Measurements from ENCODE around the gene IER5. TPM values are rescaled to one million over a fixed set of nuclear protein-coding genes. Genes with fewer than 3 reads are reported as not detected.
A peak's percentile ranks its signal among the peaks of the same experiment; 100 is the strongest.

Gene IER5
- total RNA-seq, 3 donors from 2014 or later: 43.6 to 58.9 (median 54.9) TPM

GRCh38 chr1:181084606-181084969 is 3.9 kb upstream of the IER5 start:
- Mint-ChIP-seq H3K4me3 (no peak overlapping the region), H3K27me3 (ENCODE audit: low read depth) (peaks cover 5% of the 10 kb centered on the region), H3K36me3 (ENCODE audit: insufficient read depth) (peaks cover 4% of the 10 kb centered on the region), H3K9me3 (no peaks in the 10 kb centered on the region), H3K4me1 (ENCODE audit: low read depth) (peaks cover 20% of the 10 kb centered on the region)
- ATAC-seq (no peak), DNase-seq (no peak)

DNA sequence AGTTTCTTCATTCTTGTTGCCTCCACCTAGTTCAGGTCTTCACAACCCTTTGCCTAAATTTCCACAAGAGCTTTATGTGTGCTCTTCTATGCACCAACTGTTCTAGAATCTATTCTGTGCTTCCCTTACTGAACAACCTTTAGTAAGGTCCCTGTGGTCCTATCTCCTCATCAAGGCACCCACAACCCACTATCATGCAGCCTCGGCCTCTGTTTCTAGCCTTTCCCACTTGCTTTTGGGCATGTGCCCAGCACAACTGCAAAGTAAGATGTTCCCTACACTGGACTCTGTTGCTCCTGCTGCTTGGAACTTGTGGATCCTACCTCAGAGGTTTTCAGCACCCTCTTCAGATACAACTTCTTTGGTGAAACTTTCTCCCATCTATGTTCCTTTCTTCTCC is 2.4 kb upstream of the IER5 start:
- Mint-ChIP-seq H3K9me3 (no peaks in the 10 kb centered on the region), H3K36me3 (ENCODE audit: insufficient read depth) (peaks cover 13% of the 10 kb centered on the region), H3K4me3 (no peak overlapping the region), H3K4me1 (ENCODE audit: low read depth) (peaks cover 21% of the 10 kb centered on the region), H3K27me3 (ENCODE audit: low read depth) (no peaks in the 10 kb centered on the region)
- no peak for ATAC-seq
- no peak for DNase-seq

GRCh38 chr1:181086926-181087325 is 1.6 kb upstream of the IER5 start:
- Mint-ChIP-seq H3K4me3 (peak overlapping the region; percentile 97), H3K9me3 (no peaks in the 10 kb centered on the region), H3K27me3 (ENCODE audit: low read depth) (no peaks in the 10 kb centered on the region), H3K36me3 (ENCODE audit: insufficient read depth) (peaks cover 20% of the 10 kb centered on the region), H3K4me1 (ENCODE audit: low read depth) (peaks cover 28% of the 10 kb centered on the region)
- no peak for DNase-seq
- ATAC-seq: no peak

GRCh38 chr1:181087400-181087901 is 1.0 kb upstream of the IER5 start:
- H3K36me3 Mint-ChIP-seq (ENCODE audit: insufficient read depth): peaks cover 23% of the 10 kb centered on the region
- ATAC-seq: no peak
- no peaks in the 10 kb centered on the region for H3K27me3 Mint-ChIP-seq (ENCODE audit: low read depth)
- peaks cover 31% of the 10 kb centered on the region for H3K4me1 Mint-ChIP-seq (ENCODE audit: low read depth)
- DNase-seq: no peak
- peak overlapping the region; percentile 97 for H3K4me3 Mint-ChIP-seq
- no peaks in the 10 kb centered on the region for H3K9me3 Mint-ChIP-seq

DNA sequence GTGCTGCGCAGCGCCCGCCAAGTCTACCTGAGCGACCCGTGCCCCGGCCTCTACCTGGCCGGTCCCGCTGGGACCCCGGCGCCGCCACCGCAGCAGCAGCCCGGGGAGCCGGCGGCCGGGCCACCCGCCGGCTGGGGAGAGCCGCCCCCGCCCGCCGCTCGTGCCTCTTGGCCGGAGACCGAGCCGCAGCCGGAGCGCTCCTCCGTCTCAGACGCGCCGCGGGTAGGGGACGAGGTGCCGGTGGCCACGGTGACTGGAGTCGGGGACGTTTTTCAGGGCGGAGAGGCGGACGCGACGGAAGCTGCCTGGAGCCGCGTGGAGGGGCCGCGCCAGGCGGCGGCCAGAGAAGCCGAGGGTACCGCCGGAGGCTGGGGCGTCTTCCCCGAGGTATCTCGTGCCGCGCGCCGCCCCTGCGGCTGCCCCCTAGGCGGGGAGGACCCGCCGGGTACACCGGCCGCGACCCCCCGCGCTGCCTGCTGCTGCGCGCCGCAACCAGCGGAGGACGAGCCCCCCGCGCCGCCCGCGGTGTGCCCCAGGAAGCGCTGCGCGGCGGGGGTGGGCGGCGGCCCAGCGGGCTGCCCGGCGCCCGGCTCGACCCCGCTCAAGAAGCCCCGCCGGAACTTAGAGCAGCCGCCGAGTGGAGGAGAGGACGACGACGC is 646 bp downstream of the IER5 start:
- ATAC-seq: peak; percentile 9 to 11
- peaks cover 40% of the 10 kb centered on the region for H3K4me1 Mint-ChIP-seq (ENCODE audit: low read depth)
- no peaks in the 10 kb centered on the region for H3K9me3 Mint-ChIP-seq
- DNase-seq: peak; percentile 23
- H3K4me3 Mint-ChIP-seq: peak overlapping the region; percentile 100
- H3K27me3 Mint-ChIP-seq (ENCODE audit: low read depth): no peaks in the 10 kb centered on the region
- peaks cover 30% of the 10 kb centered on the region for H3K36me3 Mint-ChIP-seq (ENCODE audit: insufficient read depth)

GRCh38 chr1:181089676-181090544 is 1.4 kb downstream of the IER5 start:
- DNase-seq (peak; percentile 74), ATAC-seq (peak; percentile 55 to 56)
- H3K36me3 Mint-ChIP-seq (ENCODE audit: insufficient read depth): peaks cover 36% of the 10 kb centered on the region
- H3K4me1 Mint-ChIP-seq (ENCODE audit: low read depth): peaks cover 39% of the 10 kb centered on the region
- H3K9me3 Mint-ChIP-seq: no peaks in the 10 kb centered on the region
- peak overlapping the region; percentile 100 for H3K4me3 Mint-ChIP-seq
- no peaks in the 10 kb centered on the region for H3K27me3 Mint-ChIP-seq (ENCODE audit: low read depth)

DNA sequence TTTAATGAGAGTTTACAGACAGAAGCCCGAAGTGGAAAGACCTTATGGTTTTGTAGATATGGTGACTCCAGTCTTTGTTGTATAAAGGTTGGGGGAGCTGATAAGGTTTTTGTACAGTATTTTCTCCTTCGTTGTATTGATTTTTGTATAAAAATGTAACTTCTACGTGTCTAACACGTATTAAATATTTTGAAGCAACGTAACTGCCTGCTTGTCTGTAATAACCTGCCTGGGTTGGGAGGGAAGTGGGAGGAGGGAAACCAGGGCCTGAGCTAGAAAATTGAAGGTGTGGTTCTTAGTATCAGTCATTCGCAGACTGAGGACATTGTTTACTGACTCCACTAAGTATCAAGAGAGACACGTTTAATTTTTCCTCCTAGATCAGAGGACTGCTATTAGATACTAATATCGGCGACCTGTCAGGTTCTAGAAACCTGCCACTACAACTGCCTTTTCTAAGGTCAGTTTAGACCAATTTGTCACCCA is 2.2 kb downstream of the IER5 start:
- H3K36me3 Mint-ChIP-seq (ENCODE audit: insufficient read depth): peaks cover 39% of the 10 kb centered on the region
- no peaks in the 10 kb centered on the region for H3K9me3 Mint-ChIP-seq
- H3K4me3 Mint-ChIP-seq: peak overlapping the region; percentile 100
- ATAC-seq (peak in 1 of 2 donors; percentile 20), DNase-seq (peak; percentile 23)
- H3K4me1 Mint-ChIP-seq (ENCODE audit: low read depth): peaks cover 39% of the 10 kb centered on the region
- no peaks in the 10 kb centered on the region for H3K27me3 Mint-ChIP-seq (ENCODE audit: low read depth)

GRCh38 chr1:181091309-181092040 is 3.0 kb downstream of the IER5 start:
- Mint-ChIP-seq H3K9me3 (no peaks in the 10 kb centered on the region), H3K4me1 (ENCODE audit: low read depth) (peaks cover 43% of the 10 kb centered on the region), H3K4me3 (peak overlapping the region; percentile 100), H3K27me3 (ENCODE audit: low read depth) (no peaks in the 10 kb centered on the region), H3K36me3 (ENCODE audit: insufficient read depth) (peaks cover 39% of the 10 kb centered on the region)
- ATAC-seq: no peak
- DNase-seq: no peak

GRCh38 chr1:181092056-181092455 is 3.6 kb downstream of the IER5 start:
- H3K4me1 Mint-ChIP-seq (ENCODE audit: low read depth): peaks cover 45% of the 10 kb centered on the region
- no peaks in the 10 kb centered on the region for H3K27me3 Mint-ChIP-seq (ENCODE audit: low read depth)
- peak overlapping the region; percentile 100 for H3K4me3 Mint-ChIP-seq
- DNase-seq: no peak
- peaks cover 39% of the 10 kb centered on the region for H3K36me3 Mint-ChIP-seq (ENCODE audit: insufficient read depth)
- no peak for ATAC-seq
- H3K9me3 Mint-ChIP-seq: no peaks in the 10 kb centered on the region

DNA sequence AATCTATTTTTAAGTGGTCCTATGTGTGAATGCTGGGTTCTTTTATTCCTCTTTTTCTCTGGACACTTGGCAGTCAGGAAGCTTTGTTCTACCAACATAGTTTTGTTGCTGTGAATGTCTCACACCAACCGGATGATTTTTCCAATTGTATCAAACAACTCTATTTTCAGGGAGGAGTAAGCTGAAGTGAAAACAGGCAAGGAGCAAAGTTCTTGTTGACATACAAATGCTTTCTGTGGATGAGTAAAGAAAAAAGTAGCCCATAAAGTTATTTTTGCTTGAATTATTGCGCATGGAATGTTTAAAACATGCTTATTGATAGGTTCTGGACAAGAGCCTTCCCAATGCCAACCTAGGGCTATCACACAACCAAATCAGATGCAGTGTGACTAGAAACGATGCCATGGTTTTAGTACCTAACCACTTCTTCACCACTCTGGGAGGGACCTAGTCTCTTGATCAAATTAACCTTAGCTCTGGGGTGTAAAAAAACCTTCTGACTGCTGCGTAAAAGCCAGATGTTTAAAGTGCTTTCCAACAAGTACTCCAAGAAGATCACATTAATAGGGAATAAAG is 4.5 kb downstream of the IER5 start:
- peaks cover 39% of the 10 kb centered on the region for H3K36me3 Mint-ChIP-seq (ENCODE audit: insufficient read depth)
- H3K4me1 Mint-ChIP-seq (ENCODE audit: low read depth): peaks cover 45% of the 10 kb centered on the region
- H3K9me3 Mint-ChIP-seq: no peaks in the 10 kb centered on the region
- H3K4me3 Mint-ChIP-seq: peak overlapping the region; percentile 59
- no peak for DNase-seq
- ATAC-seq: no peak
- H3K27me3 Mint-ChIP-seq (ENCODE audit: low read depth): no peaks in the 10 kb centered on the region

- DNase-seq (no peak), ATAC-seq (no peak)
- H3K9me3 Mint-ChIP-seq: no peaks in the 10 kb centered on the region
- H3K27me3 Mint-ChIP-seq (ENCODE audit: low read depth): no peaks in the 10 kb centered on the region
- H3K4me1 Mint-ChIP-seq (ENCODE audit: low read depth): peaks cover 58% of the 10 kb centered on the region
- peaks cover 36% of the 10 kb centered on the region for H3K36me3 Mint-ChIP-seq (ENCODE audit: insufficient read depth)
- no peak overlapping the region for H3K4me3 Mint-ChIP-seq
These were observed 6.1 kb downstream of the IER5 start for GRCh38 chr1:181094416-181095212.

DNA sequence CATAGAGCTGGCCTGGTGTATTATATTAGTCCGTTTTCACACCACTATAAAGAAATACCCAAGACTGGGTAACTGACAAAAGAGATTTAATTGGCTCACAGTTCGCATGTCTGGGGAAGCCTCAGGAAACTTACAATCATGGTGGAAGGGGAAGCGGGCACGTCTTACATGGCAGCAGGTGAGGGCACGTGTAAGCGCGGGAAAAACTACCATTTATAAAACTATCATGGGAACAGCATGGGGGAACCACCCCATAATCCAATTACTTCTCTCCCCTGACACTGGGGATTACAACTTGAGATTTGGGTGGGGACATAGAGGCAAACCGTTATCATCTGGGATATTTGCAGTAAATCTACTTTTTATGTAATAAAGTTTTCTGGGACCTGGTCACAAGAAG is 6.8 kb downstream of the IER5 start:
- Mint-ChIP-seq H3K9me3 (no peaks in the 10 kb centered on the region), H3K36me3 (ENCODE audit: insufficient read depth) (peaks cover 32% of the 10 kb centered on the region), H3K27me3 (ENCODE audit: low read depth) (no peaks in the 10 kb centered on the region), H3K4me3 (no peak overlapping the region), H3K4me1 (ENCODE audit: low read depth) (peaks cover 64% of the 10 kb centered on the region)
- ATAC-seq: no peak
- no peak for DNase-seq

- H3K36me3 Mint-ChIP-seq (ENCODE audit: insufficient read depth): peaks cover 30% of the 10 kb centered on the region
These were observed 7.3 kb downstream of the IER5 start for GRCh38 chr1:181095763-181096184.

More at GRCh38 chr1:181095763-181096184, 7.3 kb downstream of the IER5 start:
- Mint-ChIP-seq H3K27me3 (ENCODE audit: low read depth) (no peaks in the 10 kb centered on the region), H3K4me3 (no peak overlapping the region), H3K4me1 (ENCODE audit: low read depth) (peaks cover 69% of the 10 kb centered on the region), H3K9me3 (no peaks in the 10 kb centered on the region)
- DNase-seq: no peak
- ATAC-seq: no peak
